SKM-1 (cell line): Measurements from ENCODE around the gene HEXD.
A peak's percentile ranks its signal among the peaks of the same experiment; 100 is the strongest.

Experiments
- DNase-seq: peaks from one replicate; lab custom pipeline; 2025; ENCODE audit not compliant: unreplicated experiment; lab: John Stamatoyannopoulos, UW

HEXD gene

DNA sequence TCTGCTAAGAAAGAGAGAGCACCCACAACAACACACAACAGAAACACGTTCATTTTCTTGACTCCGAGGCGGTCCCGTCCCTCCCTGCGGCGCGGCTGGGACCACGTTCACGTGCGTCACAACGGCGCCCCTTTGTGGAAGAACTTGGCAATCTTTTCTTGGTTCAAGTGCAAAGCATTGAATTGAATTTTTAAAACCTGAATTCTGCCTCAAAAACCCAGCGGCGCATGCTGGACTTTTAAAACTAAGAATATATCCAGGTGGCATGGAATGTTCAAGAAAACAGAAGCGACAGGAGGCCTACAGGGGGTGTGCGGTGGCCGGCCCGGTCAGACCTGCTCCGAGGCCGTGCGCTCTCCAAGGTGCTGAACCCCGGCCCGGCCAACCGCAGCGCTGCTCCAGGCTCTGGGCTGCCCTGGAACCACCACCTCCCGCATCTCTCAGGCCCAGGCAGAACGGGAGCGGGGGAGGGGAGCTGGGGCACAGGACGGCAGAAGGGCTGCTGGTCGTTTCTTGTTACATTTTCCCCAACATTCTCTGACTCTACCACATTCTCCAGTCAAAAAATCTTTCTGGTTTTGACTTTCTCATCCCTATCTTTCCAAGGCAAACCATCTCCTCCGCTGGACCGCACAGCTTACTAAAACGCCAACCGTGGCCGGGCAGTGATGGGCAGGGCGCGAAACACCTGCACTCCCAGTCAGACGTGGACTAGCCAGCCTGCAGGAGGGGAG lies 3.4 kb upstream of the HEXD start:
- DNase-seq, result no peak

DNA sequence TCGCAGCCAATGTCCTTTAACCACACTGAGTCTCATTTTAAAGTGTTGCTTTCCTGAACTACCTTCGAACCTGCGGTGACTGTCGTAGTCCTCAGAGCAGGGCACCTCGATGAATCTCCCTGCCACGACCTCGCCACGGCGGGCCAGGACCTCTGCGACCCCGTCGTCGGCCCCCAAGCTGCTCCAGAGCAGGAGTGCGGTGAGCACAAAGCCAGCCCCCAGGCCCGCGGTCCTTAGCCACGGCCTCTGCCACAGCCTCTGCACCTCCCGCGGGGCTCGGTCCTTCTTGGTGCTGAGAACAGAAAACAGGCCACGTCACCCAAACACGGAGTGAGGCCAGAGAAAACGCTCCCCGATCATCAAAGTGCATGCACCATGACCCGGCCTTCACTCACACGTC lies 2.8 kb upstream of the HEXD start:
- no peak for DNase-seq

DNA sequence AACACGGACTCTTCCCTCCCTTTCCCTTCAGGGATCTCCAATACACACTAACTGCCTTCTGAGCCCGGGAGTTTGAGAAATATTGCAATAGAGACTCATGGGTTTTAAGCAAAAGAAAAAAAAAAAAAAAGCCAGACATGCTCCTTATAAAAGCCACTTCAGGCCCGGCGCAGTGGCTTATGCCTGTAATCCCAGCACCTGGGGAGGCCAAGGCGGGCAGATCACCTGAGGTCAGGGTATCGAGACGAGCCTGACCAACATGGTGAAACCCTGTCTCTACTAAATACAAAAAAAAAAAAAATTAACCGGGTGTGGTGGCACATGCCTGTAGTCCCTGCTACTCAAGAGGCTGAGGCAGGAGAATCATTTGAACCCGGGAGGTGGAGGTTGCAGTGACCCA lies 2.4 kb upstream of the HEXD start:
- no peak for DNase-seq

DNA sequence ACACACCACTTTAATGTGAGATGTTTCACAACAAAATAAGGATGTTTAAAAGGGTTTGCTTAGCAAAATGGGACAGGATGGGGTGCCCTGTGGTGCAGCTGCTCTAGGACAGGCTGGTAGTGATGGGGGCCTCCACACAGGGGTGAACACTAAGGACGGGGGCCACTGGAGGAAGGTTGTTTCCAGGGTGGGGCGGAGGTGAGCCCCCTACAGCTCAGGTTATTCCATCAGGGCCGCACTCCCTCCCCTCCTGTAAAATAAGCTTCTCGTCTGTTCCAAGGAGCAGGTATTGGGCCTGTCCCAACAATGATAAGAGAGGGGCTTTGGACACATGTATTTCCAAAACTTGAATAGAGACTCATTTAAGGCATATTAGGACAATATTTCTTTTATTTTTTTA lies 1.9 kb upstream of the HEXD start:
- DNase-seq, result no peak

DNA sequence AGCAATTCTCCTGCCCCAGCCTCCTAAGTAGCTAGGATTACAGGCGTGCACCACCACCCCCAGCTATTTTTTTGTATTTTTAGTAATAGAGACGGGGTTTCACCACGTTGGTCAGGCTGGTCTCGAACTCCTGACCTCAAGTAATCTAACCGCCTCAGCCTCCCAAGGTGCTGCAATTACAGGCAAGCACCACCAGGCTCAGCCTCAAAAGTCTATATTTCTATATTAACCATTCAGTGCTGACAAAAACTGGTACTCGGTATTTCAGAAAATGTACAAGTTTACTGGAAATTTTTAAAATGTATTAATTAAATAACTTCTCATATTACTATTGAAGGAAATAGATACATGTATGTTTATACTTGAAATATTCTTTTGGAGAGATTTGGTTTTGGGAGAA lies 1.4 kb upstream of the HEXD start:
- DNase-seq, result no peak

DNA sequence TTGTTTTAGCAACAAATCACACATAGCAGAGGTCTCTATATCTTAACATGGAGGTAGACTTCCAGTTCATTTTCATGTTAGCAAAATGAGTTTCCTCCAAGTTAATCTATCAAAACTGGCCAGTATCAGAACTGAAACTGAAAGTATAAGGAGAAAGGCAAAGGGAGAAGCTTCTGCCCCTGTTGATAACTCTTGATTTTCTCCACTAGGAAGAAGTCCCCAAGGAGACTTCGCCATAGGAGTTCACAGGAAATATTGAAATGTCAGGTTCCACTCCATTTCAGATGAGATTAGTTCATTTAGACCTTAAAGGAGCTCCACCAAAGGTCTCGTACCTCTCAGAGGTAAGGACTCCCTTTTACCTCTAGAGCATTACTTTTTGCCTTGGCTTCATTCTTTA lies 1.4 kb downstream of the HEXD start:
- no peak for DNase-seq

DNA sequence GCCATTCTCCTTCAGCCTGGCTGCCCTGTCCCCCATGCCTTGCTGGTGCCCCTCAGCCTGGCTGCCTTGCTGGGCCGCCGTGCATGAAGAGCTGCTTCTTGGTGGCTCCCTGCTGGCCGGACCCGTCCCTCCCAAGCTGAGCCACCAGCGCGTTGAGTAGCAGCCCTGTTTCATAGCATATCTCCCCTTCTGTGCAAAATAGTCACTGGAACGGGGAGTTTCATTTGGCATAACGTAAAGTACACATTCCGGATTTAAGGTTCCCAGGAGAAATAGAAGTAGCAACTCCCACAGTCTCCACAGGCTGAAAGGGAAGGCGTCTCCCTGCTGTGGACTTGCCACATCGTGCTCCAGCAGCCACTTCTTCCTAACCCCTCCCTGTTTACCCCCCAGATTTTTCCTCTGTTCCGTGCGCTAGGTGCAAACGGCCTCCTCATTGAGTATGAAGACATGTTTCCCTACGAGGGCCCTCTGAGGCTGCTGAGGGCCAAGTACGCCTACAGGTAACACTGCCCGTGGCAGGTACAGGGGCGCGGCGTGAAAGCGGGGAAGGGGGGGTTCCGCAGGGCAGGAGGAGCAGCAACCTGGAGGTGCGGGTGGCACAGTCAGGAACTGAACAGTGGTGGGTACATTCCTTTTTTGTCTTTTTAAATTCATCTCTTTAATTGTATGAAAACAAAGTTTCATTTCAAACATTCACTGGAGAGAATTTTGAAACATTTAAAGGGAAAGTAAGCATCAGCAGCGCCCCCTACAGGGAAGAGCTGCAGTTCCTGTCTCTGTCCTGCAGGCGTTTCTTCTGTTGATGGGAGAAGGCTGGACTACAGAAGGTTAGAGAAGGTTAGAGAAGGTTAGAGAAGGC lies 6.1 kb downstream of the HEXD start:
- peak; percentile 45 for DNase-seq

DNA sequence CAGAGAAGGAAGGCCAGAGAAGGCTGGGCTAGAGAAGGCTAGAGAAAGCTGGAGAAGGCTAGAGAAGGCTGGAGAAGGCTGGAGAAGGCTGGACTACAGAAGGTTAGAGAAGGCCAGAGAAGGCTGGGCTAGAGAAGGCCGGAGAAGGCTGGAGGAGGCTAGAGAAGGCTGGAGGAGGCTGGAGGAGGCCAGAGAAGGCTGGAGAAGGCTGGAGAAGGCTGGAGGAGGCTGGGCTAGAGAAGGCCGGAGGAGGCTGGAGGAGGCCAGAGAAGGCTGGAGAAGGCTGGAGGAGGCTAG lies 6.7 kb downstream of the HEXD start:
- no peak for DNase-seq

DNA sequence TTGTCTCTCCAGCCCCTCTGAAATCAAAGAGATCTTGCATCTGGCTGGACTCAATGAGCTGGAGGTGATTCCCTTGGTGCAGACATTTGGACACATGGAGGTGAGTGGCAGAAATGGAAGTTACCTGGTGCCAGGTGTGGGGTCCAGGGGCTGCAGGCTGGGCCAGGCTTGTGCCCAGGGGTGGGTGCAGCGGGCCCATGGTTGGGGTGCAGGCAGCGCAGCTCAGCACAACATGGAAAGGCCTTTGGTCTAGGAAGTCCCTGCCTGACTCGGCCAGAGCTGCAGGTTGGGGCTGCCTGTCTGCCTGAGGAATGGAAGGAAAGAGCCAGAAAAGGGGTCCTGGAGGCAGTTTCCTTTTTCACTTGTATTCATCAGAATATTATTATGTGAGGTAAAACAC lies 10.4 kb downstream of the HEXD start:
- DNase-seq, result no peak

DNA sequence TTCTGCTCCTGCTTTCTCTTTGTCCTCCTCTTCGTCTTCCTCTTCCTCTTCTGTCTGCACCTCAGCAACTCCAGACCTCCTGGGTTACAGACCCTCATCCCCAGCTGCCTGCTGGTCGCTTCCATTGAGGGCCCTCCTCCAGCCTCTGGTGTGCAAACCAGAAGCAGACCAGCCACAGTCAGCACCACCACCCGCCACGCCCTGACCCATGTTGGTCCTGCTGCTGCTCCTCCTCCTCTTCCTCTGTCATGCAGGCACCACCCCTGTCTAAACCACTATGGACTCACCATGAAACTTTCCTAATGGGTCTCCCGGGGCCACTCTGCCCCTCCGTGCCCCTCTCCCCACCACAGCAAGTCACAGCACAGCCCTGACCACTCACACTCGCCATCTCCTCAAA lies 11.7 kb downstream of the HEXD start:
- no peak for DNase-seq

DNA sequence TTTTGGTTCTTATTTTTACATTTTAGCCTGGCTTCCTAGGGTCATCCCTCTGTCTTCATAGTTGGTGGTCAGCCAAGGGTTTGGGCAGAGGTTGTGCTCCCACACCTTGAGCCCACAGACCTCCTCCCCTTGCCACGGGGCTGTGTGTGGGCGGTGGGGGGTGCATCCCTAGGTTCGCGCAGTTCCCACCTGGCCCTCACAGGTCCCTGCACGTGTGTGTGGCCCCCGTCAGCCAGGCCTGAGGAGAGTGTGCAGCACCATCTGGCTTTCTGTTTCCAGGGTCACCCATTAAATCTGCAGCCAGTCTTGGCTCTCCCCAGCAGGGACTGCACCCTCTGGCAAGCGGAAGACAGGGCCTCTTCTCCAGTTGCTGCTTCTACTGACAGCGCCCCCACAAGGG lies 13.9 kb downstream of the HEXD start:
- no peak for DNase-seq

DNA sequence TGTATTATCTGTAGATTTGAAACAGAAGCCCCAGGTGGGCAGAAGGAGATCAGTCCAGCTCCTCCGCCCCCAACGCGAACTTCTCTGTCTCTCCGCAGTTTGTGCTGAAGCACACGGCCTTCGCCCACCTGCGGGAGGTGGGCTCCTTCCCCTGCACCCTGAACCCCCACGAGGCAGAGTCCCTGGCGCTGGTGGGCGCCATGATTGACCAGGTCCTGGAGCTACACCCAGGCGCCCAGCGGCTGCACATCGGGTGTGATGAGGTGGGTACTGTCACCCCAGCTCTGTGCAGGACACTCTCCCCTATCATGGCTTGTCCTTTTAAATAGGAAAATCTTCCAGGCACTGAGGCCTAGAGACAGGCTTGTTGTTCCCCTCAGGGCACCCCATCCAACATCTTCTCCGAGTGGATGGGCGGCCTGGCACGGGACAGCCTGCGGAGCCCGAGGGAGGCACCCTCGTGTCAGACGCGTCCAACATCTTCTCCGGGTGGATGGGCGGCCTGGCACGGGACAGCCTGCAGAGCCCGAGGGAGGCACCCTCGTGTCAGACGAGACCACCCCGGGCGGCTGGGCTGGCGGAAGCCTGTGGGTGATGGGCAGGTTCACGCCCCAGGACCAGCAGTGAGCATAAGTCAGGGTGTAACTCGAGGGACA lies 15.5 kb downstream of the HEXD start:
- DNase-seq, result no peak

DNA sequence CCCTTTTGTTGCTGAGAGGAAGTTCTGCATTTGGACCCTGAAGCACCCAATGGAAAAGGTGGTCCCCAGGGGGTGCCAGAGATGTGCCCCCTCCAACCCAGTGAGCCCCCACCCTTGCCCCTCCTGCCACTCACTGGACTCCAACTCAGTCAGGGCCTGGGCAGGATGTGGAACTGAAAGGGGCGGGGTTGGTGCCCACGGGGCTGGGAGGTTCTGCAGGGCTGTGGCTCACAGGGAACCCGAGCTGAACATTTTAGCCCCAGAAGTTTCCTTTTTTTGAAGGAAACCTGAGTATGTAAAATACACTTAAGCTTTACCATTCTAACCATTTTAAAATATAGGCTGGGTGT lies 16.0 kb downstream of the HEXD start:
- DNase-seq, result no peak

DNA sequence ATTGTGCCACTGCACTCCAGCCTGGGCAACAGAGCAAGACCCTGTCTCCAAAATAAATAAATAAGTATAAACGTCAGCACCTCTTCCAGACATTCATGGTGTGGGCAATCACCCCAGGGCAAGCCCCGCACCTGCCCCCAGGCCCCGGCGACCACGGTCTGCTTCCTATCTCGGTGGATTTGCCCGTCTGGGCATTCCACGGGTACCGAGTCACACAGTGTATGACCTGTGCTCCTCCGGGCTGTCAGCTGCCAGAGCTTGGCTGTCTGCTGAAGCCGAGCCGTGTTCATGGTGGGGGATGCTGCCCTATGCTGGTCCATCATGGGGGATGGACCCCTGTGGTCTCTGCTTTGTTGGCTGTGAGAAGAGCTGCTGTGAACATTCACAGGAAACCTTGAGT lies 17.0 kb downstream of the HEXD start:
- no peak for DNase-seq

DNA sequence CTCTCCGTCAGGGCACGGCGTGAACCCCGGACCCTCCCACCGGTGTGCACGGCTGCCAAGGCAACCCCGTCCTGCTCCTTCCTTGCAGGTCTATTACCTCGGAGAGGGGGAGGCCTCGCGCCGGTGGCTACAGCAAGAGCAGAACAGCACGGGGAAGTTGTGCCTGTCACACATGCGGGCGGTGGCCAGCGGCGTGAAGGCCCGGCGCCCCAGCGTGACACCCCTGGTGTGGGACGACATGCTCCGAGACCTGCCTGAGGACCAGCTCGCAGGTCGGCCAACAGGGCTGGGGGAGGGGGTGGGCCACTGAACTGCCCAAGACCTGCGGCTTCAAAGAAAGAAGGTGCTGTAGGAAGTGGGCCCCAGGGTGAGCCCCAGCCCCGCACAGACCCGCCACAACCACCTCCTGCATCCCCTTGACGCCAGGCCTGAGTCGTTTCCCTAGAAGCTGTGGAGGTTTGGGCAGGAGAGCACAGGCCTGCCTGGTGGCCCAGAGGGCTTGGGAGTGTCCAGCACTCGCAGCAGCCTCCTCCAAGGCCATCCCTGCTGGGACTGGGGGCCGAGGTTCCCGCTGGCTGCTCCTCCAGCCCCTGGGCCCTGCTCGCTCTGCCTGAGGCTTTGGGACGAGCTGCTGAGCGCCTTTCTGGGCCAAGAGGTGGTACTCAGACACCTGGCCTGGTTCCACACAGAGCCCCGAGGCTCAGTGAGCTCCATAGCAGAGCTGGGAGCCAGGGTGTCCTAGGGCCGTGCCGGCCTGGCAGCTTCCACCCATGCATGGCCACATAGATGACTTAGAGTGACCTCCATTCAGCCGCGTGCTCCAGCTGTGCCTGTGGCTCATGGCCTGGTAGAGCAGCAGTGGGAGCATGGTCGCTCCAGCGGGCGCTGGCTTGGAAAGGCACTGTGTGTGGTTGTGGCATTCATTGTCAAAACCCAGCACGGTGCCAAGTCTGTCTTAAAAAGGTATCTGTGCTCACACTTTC lies 17.7 kb downstream of the HEXD start:
- no peak for DNase-seq

DNA sequence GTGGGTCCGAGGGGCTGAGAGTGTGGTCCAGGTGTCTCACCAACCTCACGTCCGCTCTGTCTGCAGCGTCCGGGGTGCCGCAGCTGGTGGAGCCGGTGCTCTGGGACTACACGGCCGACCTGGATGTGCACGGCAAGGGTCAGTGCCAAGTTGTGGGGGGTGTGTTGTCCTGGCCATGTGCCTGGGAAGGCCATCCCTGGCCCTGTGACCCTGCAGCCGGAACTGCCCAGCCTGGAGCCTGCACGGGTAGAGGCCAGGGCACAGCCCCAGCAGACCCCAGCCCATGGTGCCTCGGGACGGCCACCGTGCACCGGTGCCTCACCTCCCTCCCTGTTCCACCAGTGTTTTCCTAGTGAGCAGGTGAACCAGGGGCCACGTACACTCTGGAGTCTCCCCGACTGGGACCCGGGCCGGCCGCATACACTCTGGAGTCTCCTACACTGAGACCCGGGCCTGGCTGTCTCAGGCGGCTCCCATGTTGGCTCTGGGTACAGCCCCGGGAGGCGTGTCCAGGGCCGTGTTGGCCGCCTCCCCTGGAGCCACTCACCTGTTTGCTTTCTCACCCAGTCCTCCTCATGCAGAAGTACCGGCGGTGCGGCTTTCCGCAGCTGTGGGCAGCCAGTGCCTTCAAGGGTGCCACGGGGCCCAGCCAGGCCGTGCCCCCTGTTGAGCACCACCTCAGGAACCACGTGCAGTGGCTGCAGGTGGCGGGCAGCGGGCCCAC lies 18.6 kb downstream of the HEXD start:
- no peak for DNase-seq

DNA sequence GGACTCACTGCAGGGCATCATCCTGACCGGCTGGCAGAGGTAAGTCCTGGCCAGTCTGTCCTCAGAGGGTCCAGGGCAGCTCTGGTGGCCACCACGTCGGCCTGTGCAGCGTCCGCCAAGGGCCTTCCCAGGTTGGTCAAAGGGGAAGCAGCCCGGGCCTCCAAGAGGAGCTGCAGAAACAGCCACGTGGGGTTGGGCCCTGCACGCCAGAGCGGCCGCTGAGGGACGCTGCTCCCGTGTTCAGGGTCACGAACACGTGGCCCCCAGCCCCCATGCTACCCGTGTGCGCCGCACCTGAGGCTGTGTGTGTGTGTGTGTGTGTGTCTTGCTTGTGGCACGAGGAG lies 19.1 kb downstream of the HEXD start:
- DNase-seq, result no peak

DNA sequence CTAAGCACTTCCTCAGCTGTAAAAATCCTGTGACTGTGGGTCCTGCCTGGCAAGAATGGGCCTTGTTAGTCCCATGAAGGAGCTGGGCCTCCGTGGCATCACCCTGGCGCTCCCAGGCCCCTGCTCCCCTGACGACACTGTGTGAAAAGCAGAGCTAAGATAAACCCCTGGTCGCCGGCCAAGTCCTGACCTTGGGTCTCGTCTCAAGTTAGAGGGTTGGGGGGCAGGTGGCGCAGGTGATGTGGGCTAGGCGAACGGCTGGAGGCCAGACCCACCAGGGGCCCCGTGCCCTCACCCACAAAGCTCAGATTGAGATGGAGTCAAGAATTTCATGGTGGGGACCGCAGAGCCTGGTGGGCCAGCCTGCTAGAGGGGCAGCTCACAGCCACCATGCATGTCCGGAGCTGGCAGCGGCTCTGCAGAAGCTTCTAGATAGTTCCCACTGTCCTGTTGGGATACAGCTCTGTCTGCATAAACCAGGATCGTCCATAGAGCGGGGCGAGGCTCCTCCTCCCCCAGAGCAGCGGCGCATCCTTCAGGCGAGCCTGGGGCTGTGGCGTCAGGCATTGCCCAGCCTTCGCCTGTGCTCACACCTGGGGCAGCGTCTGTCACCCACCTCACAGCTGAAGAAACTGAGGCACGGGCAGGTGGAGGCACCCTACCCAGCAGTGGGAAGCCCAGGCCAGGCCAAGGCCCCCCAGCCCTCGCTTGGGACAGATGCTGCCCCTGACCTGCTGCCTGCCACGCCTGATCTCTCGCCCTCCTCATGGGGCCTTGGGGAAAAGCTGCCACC lies 20.4 kb downstream of the HEXD start:
- no peak for DNase-seq

DNA sequence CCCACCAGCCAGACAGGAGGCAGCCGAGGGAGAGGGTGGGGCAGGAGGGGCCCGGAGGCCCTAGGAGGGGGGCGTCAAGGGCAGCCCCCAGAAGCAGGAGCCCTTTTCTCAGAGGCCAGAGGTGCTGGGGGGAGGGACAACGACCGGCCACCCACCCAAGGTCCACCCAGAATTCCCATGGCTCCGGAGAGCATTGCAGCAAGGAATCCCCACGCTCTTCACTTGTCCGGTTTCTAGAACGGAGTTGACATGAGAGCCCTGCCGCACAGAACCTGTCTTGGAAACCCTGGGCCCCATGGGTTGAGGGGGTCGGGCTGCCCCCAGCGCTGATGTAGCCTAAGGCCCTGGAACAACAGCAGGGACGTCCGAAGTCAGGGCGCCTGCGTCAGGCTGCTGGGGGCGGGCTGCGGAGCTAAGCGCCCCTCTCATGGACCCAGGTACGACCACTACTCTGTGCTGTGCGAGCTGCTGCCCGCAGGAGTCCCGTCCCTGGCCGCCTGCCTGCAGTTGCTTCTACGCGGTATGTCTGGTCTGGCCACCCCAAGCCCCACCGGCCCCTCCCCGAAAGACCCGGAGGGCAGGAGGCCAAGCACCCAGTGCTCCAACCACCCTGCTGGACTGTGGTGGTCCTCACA lies 21.2 kb downstream of the HEXD start:
- no peak for DNase-seq
